ENCODE measurements around the gene OR5K2.
A peak's percentile ranks its signal among the peaks of the same experiment; 100 is the strongest.

OR5K2 gene

GRCh38 chr3:98531622-98532274 is 34.3 kb downstream of the OR5K2 start, which contains the start of gene GPR15:
Gene GPR15 (plus strand): TSS chr3:98531978. CDS start chr3:98532034, 56 bp downstream.
- Mint-ChIP-seq H3K9me3 (no peaks in the 10 kb centered on the region), H3K27me3 (no peaks in the 10 kb centered on the region), H3K36me3 (peaks cover 3% of the 10 kb centered on the region), H3K4me1 (peaks cover 7% of the 10 kb centered on the region), H3K4me3 (peak within 1 kb of the TSS; percentile 96), H3K27ac (peak within 1 kb of the TSS; percentile 80)
- ATAC-seq (ENCODE audit: low read depth) = peak; percentile 81
- no peak for DNase-seq (ENCODE audit: low spot score in 2 of 2)

GRCh38 chr3:98532275-98532637 is 34.8 kb downstream of the OR5K2 start:
- Mint-ChIP-seq H3K4me3 (peak overlapping the region; percentile 96), H3K9me3 (no peaks in the 10 kb centered on the region), H3K36me3 (peaks cover 3% of the 10 kb centered on the region), H3K27ac (peak overlapping the region; percentile 80), H3K4me1 (peaks cover 7% of the 10 kb centered on the region), H3K27me3 (no peaks in the 10 kb centered on the region)
- ATAC-seq (ENCODE audit: low read depth) (peak; percentile 15), DNase-seq (ENCODE audit: low spot score in 2 of 2) (no peak)

DNA sequence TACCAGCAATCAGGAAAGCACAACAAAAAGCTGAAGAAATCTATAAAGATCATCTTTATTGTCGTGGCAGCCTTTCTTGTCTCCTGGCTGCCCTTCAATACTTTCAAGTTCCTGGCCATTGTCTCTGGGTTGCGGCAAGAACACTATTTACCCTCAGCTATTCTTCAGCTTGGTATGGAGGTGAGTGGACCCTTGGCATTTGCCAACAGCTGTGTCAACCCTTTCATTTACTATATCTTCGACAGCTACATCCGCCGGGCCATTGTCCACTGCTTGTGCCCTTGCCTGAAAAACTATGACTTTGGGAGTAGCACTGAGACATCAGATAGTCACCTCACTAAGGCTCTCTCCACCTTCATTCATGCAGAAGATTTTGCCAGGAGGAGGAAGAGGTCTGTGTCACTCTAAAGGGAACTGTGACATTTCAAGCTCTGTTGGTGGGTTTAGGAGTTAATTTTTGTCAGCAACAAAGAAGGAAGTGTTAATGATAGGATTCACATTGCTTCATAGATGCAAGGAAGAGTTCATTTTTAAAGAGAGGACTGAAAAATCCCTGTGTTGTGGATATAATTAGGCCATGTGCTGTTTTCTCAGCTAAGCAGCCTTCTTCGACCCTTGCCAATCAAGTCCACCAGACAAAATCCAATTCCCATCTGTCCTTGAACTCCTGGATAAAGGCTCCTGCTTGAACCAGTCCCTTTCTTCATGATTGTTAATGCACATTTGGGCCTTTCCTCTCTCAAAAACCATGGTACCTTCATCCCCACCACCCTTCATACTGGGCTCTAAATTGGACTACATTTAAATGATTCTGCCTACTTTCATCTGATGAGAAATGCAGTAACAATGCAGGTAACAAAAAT is 35.5 kb downstream of the OR5K2 start:
- H3K4me3 Mint-ChIP-seq = peak overlapping the region; percentile 96
- peaks cover 3% of the 10 kb centered on the region for H3K36me3 Mint-ChIP-seq
- no peaks in the 10 kb centered on the region for H3K9me3 Mint-ChIP-seq
- H3K4me1 Mint-ChIP-seq = peaks cover 7% of the 10 kb centered on the region
- DNase-seq (ENCODE audit: low spot score in 2 of 2) (no peak), ATAC-seq (ENCODE audit: low read depth) (no peak)
- no peaks in the 10 kb centered on the region for H3K27me3 Mint-ChIP-seq
- peak overlapping the region; percentile 80 for H3K27ac Mint-ChIP-seq

GRCh38 chr3:98534168-98534567 is 36.7 kb downstream of the OR5K2 start:
- no peak for ATAC-seq (ENCODE audit: low read depth)
- H3K27ac Mint-ChIP-seq = peak overlapping the region; percentile 4
- DNase-seq (ENCODE audit: low spot score in 2 of 2) = no peak
- H3K9me3 Mint-ChIP-seq = no peaks in the 10 kb centered on the region
- peaks cover 7% of the 10 kb centered on the region for H3K4me1 Mint-ChIP-seq
- no peaks in the 10 kb centered on the region for H3K27me3 Mint-ChIP-seq
- peaks cover 3% of the 10 kb centered on the region for H3K36me3 Mint-ChIP-seq
- H3K4me3 Mint-ChIP-seq = peak overlapping the region; percentile 96

GRCh38 chr3:98534734-98535133 is 37.3 kb downstream of the OR5K2 start:
- DNase-seq (ENCODE audit: low spot score in 2 of 2) (no peak), ATAC-seq (ENCODE audit: low read depth) (no peak)
- Mint-ChIP-seq H3K9me3 (no peaks in the 10 kb centered on the region), H3K27ac (peak overlapping the region; percentile 4), H3K36me3 (peaks cover 3% of the 10 kb centered on the region), H3K4me1 (peaks cover 7% of the 10 kb centered on the region), H3K27me3 (no peaks in the 10 kb centered on the region), H3K4me3 (peak overlapping the region; percentile 55)

GRCh38 chr3:98536456-98537017 is 39.1 kb downstream of the OR5K2 start:
- Mint-ChIP-seq H3K9me3 (no peaks in the 10 kb centered on the region), H3K27me3 (no peaks in the 10 kb centered on the region), H3K36me3 (peaks cover 3% of the 10 kb centered on the region), H3K4me3 (peak overlapping the region; percentile 79), H3K27ac (peak overlapping the region; percentile 88), H3K4me1 (peaks cover 3% of the 10 kb centered on the region)
- DNase-seq (ENCODE audit: low spot score in 2 of 2) = no peak
- ATAC-seq (ENCODE audit: low read depth) = peak; percentile 11

GRCh38 chr3:98540346-98540745 is 42.9 kb downstream of the OR5K2 start:
- peak overlapping the region; percentile 3 for H3K4me3 Mint-ChIP-seq
- DNase-seq (ENCODE audit: low spot score in 2 of 2) = peak in 1 of 2 donors; percentile 43
- ATAC-seq (ENCODE audit: low read depth) = peak; percentile 90
- peak overlapping the region; percentile 57 for H3K27ac Mint-ChIP-seq
- peaks cover 9% of the 10 kb centered on the region for H3K4me1 Mint-ChIP-seq
- H3K27me3 Mint-ChIP-seq = no peaks in the 10 kb centered on the region
- peaks cover 3% of the 10 kb centered on the region for H3K36me3 Mint-ChIP-seq
- no peaks in the 10 kb centered on the region for H3K9me3 Mint-ChIP-seq

- Mint-ChIP-seq H3K27ac (peak overlapping the region; percentile 45), H3K27me3 (no peaks in the 10 kb centered on the region), H3K4me3 (peak overlapping the region; percentile 32), H3K4me1 (peaks cover 12% of the 10 kb centered on the region), H3K36me3 (peaks cover 3% of the 10 kb centered on the region), H3K9me3 (no peaks in the 10 kb centered on the region)
- ATAC-seq (ENCODE audit: low read depth) = no peak
- no peak for DNase-seq (ENCODE audit: low spot score in 2 of 2)
Observed at GRCh38 chr3:98541695-98542094, 44.2 kb downstream of the OR5K2 start.

DNA sequence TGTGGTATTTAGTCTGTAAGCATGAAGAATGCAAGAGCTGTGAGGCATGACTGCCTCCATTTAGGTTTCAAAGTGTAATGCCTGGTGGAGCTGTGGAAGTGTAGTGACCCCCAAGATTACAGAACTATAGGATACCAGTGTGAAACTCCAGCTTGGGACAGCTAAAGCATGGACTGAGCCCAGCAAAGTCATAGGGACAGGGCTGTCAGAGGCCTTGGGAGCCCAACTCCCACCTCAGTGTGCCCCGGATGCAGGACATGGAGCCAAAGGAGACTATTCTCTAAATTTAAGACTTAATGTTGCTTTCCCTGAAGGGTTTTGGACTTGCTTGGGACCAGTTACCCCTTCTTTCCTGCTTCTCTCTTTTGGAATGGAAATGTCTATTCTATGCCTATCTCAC is 45.1 kb downstream of the OR5K2 start:
- H3K4me3 Mint-ChIP-seq = no peak overlapping the region
- H3K27ac Mint-ChIP-seq = no peak overlapping the region
- no peaks in the 10 kb centered on the region for H3K27me3 Mint-ChIP-seq
- H3K4me1 Mint-ChIP-seq = peaks cover 12% of the 10 kb centered on the region
- ATAC-seq (ENCODE audit: low read depth) = no peak
- DNase-seq (ENCODE audit: low spot score in 2 of 2) = no peak
- H3K9me3 Mint-ChIP-seq = no peaks in the 10 kb centered on the region
- peaks cover 3% of the 10 kb centered on the region for H3K36me3 Mint-ChIP-seq

DNA sequence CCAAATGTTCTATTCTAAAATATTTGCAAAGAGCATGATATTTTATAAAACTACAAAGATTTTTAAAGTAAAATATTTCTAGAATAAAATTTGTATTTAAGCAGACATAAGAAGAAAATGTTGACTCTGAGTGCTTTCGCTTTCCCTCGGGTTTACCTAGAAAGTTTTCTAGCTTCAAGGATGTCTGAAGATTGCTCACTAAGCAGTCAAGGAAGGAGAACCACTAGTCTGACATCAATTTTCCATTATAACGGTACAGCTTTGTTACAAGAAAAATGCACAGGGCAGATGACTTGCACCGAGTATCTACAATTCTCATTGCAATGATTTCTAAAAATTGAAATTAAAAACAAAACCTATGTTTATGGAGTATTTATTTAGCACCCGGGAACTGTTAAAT is 48.5 kb downstream of the OR5K2 start:
- Mint-ChIP-seq H3K9me3 (no peaks in the 10 kb centered on the region), H3K4me3 (peak overlapping the region; percentile 11), H3K27me3 (no peaks in the 10 kb centered on the region), H3K4me1 (peaks cover 9% of the 10 kb centered on the region), H3K36me3 (peaks cover 3% of the 10 kb centered on the region), H3K27ac (no peak overlapping the region)
- peak; percentile 29 for ATAC-seq (ENCODE audit: low read depth)
- no peak for DNase-seq (ENCODE audit: low spot score in 2 of 2)
